ENCODE measurements around the gene API5.
"Not testable (repeated sequence)": the region's sequence is repeated elsewhere in the genome, so short reads cannot be mapped to it uniquely, and the experiment has no call there.

Gene API5

GRCh38 chr11:43327987-43328386 lies 16.2 kb downstream of the API5 start:
- no peaks in the 10 kb centered on the region for H3F3A ChIP-seq (ENCODE audit: low read depth)
- no peaks in the 10 kb centered on the region for H3K79me2 ChIP-seq (ENCODE audit: insufficient read depth, low read length)
- TF ChIP-seq, protein P1, sequence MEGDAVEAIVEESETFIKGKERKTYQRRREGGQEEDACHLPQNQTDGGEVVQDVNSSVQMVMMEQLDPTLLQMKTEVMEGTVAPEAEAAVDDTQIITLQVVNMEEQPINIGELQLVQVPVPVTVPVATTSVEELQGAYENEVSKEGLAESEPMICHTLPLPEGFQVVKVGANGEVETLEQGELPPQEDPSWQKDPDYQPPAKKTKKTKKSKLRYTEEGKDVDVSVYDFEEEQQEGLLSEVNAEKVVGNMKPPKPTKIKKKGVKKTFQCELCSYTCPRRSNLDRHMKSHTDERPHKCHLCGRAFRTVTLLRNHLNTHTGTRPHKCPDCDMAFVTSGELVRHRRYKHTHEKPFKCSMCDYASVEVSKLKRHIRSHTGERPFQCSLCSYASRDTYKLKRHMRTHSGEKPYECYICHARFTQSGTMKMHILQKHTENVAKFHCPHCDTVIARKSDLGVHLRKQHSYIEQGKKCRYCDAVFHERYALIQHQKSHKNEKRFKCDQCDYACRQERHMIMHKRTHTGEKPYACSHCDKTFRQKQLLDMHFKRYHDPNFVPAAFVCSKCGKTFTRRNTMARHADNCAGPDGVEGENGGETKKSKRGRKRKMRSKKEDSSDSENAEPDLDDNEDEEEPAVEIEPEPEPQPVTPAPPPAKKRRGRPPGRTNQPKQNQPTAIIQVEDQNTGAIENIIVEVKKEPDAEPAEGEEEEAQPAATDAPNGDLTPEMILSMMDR (conservative IDR thresholded peaks at IDR 0.05; ENCODE audit: low read length) = no peak
- no peak for TF ChIP-seq EZH2phosphoT487 (IDR thresholded peaks at IDR 0.05; ENCODE audit: borderline replicate concordance)
- H3K4me3 ChIP-seq (ENCODE audit: low read length, poor library complexity, severe bottlenecking) = no peak overlapping the region
- H3K27me3 ChIP-seq (ENCODE audit: insufficient read depth, low read length, poor library complexity, severe bottlenecking) = no peaks in the 10 kb centered on the region
- H3K9ac ChIP-seq (ENCODE audit: low read depth, low read length, poor library complexity, severe bottlenecking) = no peak overlapping the region
- no peak overlapping the region for H2AFZ ChIP-seq (ENCODE audit: low read length)
- no peak overlapping the region for H3K4me2 ChIP-seq (ENCODE audit: low read depth, low read length, poor library complexity, severe bottlenecking)
- no peaks in the 10 kb centered on the region for H3K4me1 ChIP-seq (ENCODE audit: insufficient read depth, low read length, poor library complexity, severe bottlenecking)
- no peaks in the 10 kb centered on the region for H4K20me1 ChIP-seq (ENCODE audit: insufficient read depth, low read length, poor library complexity, severe bottlenecking)
- no peaks in the 10 kb centered on the region for H3K9me3 ChIP-seq (ENCODE audit: insufficient read depth, low read depth, low read length)
- peaks cover 96% of the 10 kb centered on the region for H3K36me3 ChIP-seq (ENCODE audit: insufficient read depth, low read length)
- H3K9me2 ChIP-seq (replicated peaks; ENCODE audit: low read depth, low read length) = no peaks in the 10 kb centered on the region

DNA sequence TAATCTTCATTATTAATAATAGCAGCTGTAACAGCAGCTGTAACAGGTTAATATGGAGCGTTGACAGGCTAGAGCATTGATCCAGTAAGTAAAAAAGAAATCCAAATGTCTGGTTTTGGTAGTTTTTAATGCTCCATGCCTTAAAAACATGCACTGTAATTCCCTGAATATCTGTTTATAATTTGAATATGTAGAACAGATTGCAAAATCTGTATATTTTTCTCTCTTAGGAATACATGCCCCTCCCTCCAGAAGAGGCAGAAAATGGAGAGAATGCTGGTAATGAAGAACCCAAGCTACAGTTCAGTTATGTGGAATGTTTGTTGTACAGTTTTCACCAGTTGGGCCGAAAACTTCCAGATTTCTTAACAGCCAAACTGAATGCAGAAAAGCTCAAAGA lies 16.7 kb downstream of the API5 start:
- H3K4me1 ChIP-seq (ENCODE audit: insufficient read depth, low read length, poor library complexity, severe bottlenecking) = no peaks in the 10 kb centered on the region
- H4K20me1 ChIP-seq (ENCODE audit: insufficient read depth, low read length, poor library complexity, severe bottlenecking) = no peaks in the 10 kb centered on the region
- no peak overlapping the region for H3K4me2 ChIP-seq (ENCODE audit: low read depth, low read length, poor library complexity, severe bottlenecking)
- TF ChIP-seq, protein P1 (conservative IDR thresholded peaks at IDR 0.05; ENCODE audit: low read length) = no peak
- no peak for TF ChIP-seq EZH2phosphoT487 (IDR thresholded peaks at IDR 0.05; ENCODE audit: borderline replicate concordance)
- H3K79me2 ChIP-seq (ENCODE audit: insufficient read depth, low read length) = no peaks in the 10 kb centered on the region
- no peaks in the 10 kb centered on the region for H3K9me3 ChIP-seq (ENCODE audit: insufficient read depth, low read depth, low read length)
- no peaks in the 10 kb centered on the region for H3K27me3 ChIP-seq (ENCODE audit: insufficient read depth, low read length, poor library complexity, severe bottlenecking)
- no peak overlapping the region for H3K9ac ChIP-seq (ENCODE audit: low read depth, low read length, poor library complexity, severe bottlenecking)
- no peak overlapping the region for H3K4me3 ChIP-seq (ENCODE audit: low read length, poor library complexity, severe bottlenecking)
- no peaks in the 10 kb centered on the region for H3F3A ChIP-seq (ENCODE audit: low read depth)
- peaks cover 96% of the 10 kb centered on the region for H3K36me3 ChIP-seq (ENCODE audit: insufficient read depth, low read length)
- H2AFZ ChIP-seq (ENCODE audit: low read length) = no peak overlapping the region
- no peaks in the 10 kb centered on the region for H3K9me2 ChIP-seq (replicated peaks; ENCODE audit: low read depth, low read length)

DNA sequence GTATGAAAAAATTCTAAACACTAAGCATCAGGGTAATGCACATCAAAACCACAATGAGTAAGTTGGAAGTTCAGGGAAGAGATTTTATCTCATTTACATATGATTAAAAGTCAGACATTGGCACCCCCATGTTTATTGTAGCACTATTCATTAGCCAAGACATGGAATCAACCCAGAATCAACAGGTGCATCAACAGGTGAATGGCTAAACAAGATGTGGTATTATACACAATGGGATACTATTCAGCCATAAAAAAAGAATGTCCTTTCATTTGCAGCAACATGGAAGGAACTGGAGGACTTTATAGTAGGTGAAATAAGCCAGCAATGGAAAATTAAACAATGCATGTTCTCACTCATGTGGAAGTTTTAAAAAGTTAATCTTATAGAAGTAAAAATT lies 29.4 kb downstream of the API5 start:
- no peak for TF ChIP-seq EZH2phosphoT487 (IDR thresholded peaks at IDR 0.05; ENCODE audit: borderline replicate concordance)
- TF ChIP-seq, protein P1 (conservative IDR thresholded peaks at IDR 0.05; ENCODE audit: low read length) = no peak
- H4K20me1 ChIP-seq (ENCODE audit: insufficient read depth, low read length, poor library complexity, severe bottlenecking) = no peaks in the 10 kb centered on the region
- no peak overlapping the region for H2AFZ ChIP-seq (ENCODE audit: low read length)
- H3K9ac ChIP-seq (ENCODE audit: low read depth, low read length, poor library complexity, severe bottlenecking) = no peak overlapping the region
- H3K4me2 ChIP-seq (ENCODE audit: low read depth, low read length, poor library complexity, severe bottlenecking) = no peak overlapping the region
- H3K27me3 ChIP-seq (ENCODE audit: insufficient read depth, low read length, poor library complexity, severe bottlenecking) = no peaks in the 10 kb centered on the region
- H3K79me2 ChIP-seq (ENCODE audit: insufficient read depth, low read length) = no peaks in the 10 kb centered on the region
- no peaks in the 10 kb centered on the region for H3K9me3 ChIP-seq (ENCODE audit: insufficient read depth, low read depth, low read length)
- H3F3A ChIP-seq (ENCODE audit: low read depth) = no peaks in the 10 kb centered on the region
- H3K9me2 ChIP-seq (replicated peaks; ENCODE audit: low read depth, low read length) = no peaks in the 10 kb centered on the region
- no peaks in the 10 kb centered on the region for H3K4me1 ChIP-seq (ENCODE audit: insufficient read depth, low read length, poor library complexity, severe bottlenecking)
- peaks cover 31% of the 10 kb centered on the region; the same call in 1 of the 2 replicates for H3K36me3 ChIP-seq (ENCODE audit: insufficient read depth, low read length)
- H3K4me3 ChIP-seq (ENCODE audit: low read length, poor library complexity, severe bottlenecking) = no peak overlapping the region

DNA sequence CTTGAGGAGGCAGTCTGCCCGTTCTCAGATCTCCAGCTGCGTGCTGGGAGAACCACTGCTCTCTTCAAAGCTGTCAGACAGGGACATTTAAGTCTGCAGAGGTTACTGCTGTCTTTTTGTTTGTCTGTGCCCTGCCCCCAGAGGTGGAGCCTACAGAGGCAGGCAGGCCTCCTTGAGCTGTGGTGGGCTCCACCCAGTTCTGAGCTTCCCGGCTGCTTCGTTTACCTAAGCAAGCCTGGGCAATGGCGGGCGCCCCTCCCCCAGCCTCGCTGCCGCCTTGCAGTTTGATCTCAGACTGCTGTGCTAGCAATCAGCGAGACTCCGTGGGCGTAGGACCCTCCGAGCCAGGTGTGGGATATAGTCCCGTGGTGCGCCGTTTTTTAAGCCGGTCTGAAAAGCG lies 39.6 kb downstream of the API5 start:
- not testable (repeated sequence) for H3K9me3 ChIP-seq (ENCODE audit: insufficient read depth, low read depth, low read length); H2AFZ ChIP-seq (ENCODE audit: low read length); H3K79me2 ChIP-seq (ENCODE audit: insufficient read depth, low read length); H3F3A ChIP-seq (ENCODE audit: low read depth); H3K36me3 ChIP-seq (ENCODE audit: insufficient read depth, low read length); H3K9me2 ChIP-seq (replicated peaks; ENCODE audit: low read depth, low read length); H3K4me1 ChIP-seq (ENCODE audit: insufficient read depth, low read length, poor library complexity, severe bottlenecking); H3K4me3 ChIP-seq (ENCODE audit: low read length, poor library complexity, severe bottlenecking); H3K27me3 ChIP-seq (ENCODE audit: insufficient read depth, low read length, poor library complexity, severe bottlenecking); H3K9ac ChIP-seq (ENCODE audit: low read depth, low read length, poor library complexity, severe bottlenecking); H4K20me1 ChIP-seq (ENCODE audit: insufficient read depth, low read length, poor library complexity, severe bottlenecking); H3K4me2 ChIP-seq (ENCODE audit: low read depth, low read length, poor library complexity, severe bottlenecking)
